GM12872 (cell line): ENCODE data around the gene LTV1.

Experiments used
- TF ChIP-seq, protein P1 (sequence below): IDR thresholded peaks from 3 replicates; pipeline ENCODE4 v1.5.1; 2011; ENCODE audit warnings: low read depth, mild to moderate bottlenecking, low read length, moderate library complexity; ENCODE audit not compliant: insufficient read depth

The LTV1 gene

GRCh38 chr6:143836150-143836549, 7.0 kb upstream of the LTV1 start:
- TF ChIP-seq, protein P1, sequence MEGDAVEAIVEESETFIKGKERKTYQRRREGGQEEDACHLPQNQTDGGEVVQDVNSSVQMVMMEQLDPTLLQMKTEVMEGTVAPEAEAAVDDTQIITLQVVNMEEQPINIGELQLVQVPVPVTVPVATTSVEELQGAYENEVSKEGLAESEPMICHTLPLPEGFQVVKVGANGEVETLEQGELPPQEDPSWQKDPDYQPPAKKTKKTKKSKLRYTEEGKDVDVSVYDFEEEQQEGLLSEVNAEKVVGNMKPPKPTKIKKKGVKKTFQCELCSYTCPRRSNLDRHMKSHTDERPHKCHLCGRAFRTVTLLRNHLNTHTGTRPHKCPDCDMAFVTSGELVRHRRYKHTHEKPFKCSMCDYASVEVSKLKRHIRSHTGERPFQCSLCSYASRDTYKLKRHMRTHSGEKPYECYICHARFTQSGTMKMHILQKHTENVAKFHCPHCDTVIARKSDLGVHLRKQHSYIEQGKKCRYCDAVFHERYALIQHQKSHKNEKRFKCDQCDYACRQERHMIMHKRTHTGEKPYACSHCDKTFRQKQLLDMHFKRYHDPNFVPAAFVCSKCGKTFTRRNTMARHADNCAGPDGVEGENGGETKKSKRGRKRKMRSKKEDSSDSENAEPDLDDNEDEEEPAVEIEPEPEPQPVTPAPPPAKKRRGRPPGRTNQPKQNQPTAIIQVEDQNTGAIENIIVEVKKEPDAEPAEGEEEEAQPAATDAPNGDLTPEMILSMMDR: no peak

DNA sequence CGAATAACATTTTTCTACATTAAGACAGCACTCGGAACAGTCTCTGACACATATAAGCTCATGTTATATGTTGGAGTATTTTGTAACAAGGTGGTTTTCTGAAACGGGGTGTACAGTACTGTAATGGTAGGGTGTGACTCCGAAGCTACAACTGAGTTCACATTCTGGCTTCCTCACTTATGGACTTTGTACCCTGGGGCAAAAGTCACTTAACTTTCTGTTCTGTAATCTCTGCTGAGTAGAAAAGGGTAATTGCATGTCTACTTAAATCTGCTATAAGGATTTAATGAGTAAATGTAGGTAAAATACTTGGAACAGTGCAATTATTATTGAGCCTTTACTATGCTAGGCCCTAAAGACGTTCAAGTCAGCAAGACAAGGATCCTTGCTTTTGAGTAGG, 4.7 kb upstream of the LTV1 start:
- TF ChIP-seq, protein P1: no peak

DNA sequence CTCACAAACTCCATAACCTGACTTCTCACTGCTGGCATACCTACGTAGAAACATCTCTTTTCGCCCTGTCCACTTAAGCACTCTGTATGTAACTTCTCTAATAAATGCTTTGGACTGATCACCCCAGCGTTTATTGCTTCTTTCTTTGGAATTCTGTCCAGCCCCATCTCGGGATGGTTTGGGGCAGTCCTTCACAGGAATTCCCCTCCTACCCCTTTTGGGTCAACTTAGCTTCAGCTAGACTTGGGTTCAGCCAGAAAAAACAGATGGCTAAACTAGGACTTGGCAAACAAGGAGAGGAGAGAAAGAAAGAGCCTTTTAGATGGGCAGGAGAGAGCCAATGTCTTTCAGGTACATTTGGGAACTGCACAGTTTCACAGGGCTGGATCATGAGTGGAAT, 3.9 kb upstream of the LTV1 start:
- TF ChIP-seq, protein P1: no peak

DNA sequence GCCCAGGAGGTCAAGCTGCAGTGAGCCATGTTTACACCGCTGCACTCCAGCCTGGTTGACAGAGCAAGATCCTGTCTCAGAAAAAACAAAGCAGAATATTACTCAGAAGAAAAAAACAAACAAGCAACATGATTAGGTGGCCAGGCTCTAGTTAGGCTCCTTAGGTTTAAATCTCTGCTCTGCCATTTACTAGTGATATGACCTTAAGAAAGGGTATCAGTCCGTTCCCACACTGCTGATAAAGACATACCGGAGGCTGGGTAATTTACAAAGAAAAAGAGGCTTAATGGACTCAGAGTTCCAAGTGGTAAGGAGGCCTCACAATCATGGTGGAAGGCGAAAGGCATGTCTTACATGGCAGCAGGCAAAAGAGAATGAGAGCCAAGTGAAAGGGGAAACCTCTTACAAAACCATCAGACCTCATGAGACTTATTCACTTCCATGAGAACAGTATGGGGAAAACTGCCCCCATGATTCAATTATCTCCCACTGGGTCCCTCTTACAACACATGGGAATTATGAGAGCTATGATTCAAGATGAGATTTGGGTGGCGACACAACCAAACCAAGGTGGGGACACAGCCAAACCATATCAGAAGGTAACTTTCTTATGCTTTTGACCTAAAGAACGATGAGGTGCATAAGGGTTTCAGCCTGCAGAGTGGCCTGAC, 2.4 kb upstream of the LTV1 start:
- TF ChIP-seq, protein P1: no peak

GRCh38 chr6:143842461-143842901, 657 bp upstream of the LTV1 start:
- TF ChIP-seq, protein P1: no peak

DNA sequence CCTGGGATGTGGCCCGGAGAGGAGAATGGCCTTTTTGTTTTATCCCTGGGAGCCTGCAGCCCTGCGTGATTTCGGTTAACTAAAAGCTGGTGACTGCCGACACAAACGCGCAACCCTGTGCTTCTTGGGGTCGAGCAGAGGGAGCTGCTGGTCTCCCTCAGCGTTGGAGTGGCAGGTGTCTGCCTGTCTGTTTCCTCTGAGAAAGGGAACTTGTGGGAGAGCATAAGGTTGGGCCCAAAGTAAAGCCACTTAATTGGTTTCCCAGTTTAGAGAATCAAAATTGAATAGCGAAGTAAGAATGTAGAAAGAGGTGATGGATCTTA, 500 bp downstream of the LTV1 start:
- TF ChIP-seq, protein P1: no peak

DNA sequence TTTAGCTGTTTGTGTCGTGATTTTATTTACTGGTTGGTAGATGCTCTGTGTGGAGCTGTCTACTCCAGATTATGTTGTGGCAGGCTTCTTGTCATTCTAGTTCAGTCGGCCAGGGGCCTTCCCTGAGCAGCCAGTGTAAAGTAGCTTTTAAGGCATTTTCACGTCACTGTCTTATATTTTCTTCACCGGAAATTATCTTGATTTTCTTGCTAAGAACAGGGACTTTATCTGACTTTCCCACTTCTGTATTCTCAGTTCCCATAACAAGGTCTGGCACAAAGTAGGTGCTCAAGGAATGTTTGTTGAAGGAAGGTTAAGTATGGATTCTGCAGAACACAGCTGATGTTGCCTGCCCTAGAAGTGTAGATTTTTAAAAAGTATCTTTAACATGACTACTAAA, 868 bp downstream of the LTV1 start:
- TF ChIP-seq, protein P1: no peak
